ENCODE measurements around the gene INPP5D.

DNA sequence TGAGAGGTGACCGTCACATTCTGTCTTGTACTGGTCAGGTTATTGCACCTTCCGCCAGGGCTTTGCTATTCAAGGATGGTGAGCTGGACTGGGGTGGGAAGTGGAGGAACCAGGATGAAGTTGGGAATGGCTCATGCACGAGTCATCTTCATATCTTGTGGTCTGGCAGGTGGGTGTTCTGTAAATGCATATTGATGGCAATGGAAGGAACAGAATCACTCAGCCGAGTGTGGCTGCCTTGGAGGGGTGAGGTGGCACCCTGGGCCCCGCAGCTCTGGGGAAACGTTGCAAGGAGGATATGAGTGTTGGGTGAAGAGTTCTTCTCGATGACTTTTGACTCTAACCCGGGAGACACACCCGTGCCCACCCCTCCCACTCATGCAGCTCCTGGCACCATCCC is 26.5 kb upstream of the INPP5D start:
- TF ChIP-seq, protein P1, sequence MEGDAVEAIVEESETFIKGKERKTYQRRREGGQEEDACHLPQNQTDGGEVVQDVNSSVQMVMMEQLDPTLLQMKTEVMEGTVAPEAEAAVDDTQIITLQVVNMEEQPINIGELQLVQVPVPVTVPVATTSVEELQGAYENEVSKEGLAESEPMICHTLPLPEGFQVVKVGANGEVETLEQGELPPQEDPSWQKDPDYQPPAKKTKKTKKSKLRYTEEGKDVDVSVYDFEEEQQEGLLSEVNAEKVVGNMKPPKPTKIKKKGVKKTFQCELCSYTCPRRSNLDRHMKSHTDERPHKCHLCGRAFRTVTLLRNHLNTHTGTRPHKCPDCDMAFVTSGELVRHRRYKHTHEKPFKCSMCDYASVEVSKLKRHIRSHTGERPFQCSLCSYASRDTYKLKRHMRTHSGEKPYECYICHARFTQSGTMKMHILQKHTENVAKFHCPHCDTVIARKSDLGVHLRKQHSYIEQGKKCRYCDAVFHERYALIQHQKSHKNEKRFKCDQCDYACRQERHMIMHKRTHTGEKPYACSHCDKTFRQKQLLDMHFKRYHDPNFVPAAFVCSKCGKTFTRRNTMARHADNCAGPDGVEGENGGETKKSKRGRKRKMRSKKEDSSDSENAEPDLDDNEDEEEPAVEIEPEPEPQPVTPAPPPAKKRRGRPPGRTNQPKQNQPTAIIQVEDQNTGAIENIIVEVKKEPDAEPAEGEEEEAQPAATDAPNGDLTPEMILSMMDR (IDR thresholded peaks at IDR 0.05) = no peak
- TF ChIP-seq POLR2A (IDR thresholded peaks at IDR 0.05) = no peak
